ENCODE measurements around the gene CFAP90.

Gene CFAP90

DNA sequence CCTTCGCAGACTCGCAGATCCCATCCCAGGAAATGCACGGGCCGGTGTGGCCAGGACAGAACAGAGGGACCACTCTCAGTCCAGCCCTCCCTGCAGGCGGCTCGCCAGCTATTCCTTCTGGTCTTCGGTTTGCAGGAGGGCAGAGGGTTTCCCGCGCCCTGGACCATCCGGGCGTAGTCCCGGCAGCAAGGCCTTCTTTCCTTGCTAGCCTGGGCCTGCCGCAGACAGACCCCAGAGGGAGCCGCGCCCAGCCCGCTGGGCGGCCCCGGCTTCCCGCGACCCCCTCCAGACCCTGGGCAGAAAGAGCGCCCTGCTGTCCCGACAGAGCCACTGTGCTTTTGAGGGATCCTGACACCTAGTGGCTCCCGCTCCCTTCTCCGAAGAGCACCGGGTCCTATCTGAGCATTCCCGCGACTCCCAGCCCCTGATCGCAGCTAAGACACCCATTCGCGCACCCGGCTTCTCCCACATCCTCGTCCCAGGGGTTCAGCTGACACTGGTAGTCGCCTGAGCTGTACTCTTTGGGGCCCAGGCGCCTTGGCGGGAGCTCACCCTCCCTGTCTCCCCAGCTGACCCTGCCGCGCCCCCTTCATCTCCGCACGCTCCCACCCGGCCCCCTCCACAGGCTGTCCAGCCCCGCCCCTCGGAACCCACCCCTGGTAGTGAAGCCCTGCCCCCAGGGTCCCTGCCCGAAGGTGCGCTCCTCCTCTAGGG, 1.1 kb downstream of the CFAP90 start:
- no peak for DNase-seq (ENCODE audit: low read depth in 2 of 2)
- H3K4me3 ChIP-seq (replicated peaks in 1 of 2; ENCODE audit: low read depth in 2 of 2, low read length in 2 of 2), result peak overlapping the region in 1 of 2 donors; percentile 34
- TF ChIP-seq, protein P1, sequence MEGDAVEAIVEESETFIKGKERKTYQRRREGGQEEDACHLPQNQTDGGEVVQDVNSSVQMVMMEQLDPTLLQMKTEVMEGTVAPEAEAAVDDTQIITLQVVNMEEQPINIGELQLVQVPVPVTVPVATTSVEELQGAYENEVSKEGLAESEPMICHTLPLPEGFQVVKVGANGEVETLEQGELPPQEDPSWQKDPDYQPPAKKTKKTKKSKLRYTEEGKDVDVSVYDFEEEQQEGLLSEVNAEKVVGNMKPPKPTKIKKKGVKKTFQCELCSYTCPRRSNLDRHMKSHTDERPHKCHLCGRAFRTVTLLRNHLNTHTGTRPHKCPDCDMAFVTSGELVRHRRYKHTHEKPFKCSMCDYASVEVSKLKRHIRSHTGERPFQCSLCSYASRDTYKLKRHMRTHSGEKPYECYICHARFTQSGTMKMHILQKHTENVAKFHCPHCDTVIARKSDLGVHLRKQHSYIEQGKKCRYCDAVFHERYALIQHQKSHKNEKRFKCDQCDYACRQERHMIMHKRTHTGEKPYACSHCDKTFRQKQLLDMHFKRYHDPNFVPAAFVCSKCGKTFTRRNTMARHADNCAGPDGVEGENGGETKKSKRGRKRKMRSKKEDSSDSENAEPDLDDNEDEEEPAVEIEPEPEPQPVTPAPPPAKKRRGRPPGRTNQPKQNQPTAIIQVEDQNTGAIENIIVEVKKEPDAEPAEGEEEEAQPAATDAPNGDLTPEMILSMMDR (IDR thresholded peaks at IDR 0.05; ENCODE audit: low read depth, low read length), result no peak

DNA sequence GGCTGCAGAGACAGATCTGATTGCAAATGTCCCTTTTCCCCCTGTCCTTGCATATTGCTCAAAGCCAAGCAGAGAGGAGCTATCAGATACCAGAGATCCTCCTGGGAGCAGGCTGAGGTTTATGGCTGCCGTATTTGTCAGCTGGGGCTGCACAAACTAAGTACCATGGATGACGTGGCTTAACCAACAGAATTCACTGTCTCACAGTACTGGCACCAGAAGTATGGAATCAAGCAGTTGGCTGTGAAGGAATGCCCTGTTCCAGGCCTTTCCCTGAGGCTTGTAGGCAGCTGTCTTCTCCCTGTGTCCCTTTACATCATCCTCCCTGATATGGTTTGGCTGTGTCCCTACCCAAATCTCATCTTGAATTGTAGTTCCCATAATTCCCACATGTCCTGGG, 2.6 kb downstream of the CFAP90 start:
- DNase-seq (ENCODE audit: low read depth in 2 of 2), result peak in 1 of 2 donors; percentile 35
- no peak overlapping the region for H3K4me3 ChIP-seq (replicated peaks in 1 of 2; ENCODE audit: low read depth in 2 of 2, low read length in 2 of 2)
- TF ChIP-seq, protein P1 (IDR thresholded peaks at IDR 0.05; ENCODE audit: low read depth, low read length), result no peak

DNA sequence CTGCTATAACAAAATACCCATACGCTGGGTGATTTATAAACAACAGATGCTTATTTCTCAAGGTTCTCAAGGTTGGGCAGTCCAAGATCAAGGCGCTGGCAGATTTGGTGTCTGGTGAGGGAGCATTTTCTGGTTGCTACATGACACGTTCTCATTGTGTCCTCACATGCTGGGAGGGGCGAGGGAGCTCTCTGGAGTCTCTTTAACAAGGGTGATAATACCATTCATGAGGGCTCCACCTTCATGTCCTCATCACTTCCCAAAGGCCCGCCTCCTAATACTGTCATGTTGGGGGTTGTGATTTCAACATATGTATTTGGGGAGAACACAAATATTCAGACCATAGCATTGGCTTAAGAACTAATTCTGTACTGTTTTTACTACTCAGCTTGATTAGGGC, 4.6 kb downstream of the CFAP90 start:
- TF ChIP-seq, protein P1 (IDR thresholded peaks at IDR 0.05; ENCODE audit: low read depth, low read length), result no peak
- no peak overlapping the region for H3K4me3 ChIP-seq (replicated peaks in 1 of 2; ENCODE audit: low read depth in 2 of 2, low read length in 2 of 2)
- no peak for DNase-seq (ENCODE audit: low read depth in 2 of 2)

DNA sequence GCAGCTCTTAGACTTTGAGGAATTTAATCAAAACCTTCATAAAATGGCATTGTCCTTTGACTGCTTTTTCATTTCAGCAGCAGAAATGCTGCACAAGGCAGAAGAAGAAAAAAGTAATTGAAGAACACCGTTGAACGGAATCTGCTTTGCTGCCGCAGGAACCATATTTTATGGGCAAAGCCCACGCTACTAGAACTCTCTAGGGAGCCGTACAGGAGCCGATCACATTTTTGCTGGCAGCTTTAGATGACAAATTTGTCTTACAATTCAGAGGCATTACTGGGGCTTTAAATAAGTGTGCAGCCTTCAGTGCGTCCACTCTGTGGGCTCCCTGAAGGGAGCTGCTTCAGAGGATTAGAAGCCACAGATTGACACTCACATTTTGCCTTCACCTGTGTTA, 5.4 kb downstream of the CFAP90 start:
- H3K4me3 ChIP-seq (replicated peaks in 1 of 2; ENCODE audit: low read depth in 2 of 2, low read length in 2 of 2), result no peak overlapping the region
- DNase-seq (ENCODE audit: low read depth in 2 of 2), result no peak
- TF ChIP-seq, protein P1 (IDR thresholded peaks at IDR 0.05; ENCODE audit: low read depth, low read length), result no peak

DNA sequence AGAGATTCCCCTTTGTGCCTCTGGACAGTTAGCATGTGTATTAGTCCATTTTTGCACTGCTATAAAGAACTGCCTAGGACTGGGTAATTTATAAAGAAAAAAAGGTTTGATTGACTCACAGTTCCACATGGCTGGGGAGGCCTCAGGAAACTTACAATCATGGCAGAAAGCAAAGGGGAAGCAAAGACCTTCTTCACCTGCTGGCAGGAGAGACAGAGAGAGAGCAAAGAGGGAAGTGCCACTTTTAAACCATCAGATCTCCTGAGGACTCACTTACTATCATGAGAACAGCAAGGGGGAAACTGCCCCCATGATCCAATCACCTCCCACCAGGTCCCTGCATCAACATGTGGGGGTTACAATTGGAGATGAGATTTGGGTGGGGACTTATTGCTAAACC, 6.0 kb downstream of the CFAP90 start:
- DNase-seq (ENCODE audit: low read depth in 2 of 2), result no peak
- no peak overlapping the region for H3K4me3 ChIP-seq (replicated peaks in 1 of 2; ENCODE audit: low read depth in 2 of 2, low read length in 2 of 2)
- TF ChIP-seq, protein P1 (IDR thresholded peaks at IDR 0.05; ENCODE audit: low read depth, low read length), result no peak

DNA sequence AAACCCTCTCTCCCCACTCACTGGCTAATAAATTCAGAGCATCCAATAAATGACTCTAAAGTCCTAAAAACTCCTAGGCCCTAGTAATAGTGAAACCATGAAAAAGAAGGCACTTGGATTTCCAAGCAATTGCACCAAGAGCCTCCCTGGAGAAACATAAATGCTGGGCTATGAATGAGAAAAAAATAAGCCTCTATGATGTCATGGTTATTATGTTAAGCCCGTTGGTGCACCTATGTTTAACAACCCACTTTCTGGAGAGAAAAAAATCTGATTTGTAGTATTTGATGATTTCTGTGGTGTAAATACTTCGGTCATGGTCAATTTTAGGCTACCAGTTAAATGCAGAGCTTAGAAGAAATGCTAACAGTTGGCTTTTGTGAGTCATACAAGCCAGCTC, 8.4 kb downstream of the CFAP90 start:
- no peak for DNase-seq (ENCODE audit: low read depth in 2 of 2)
- no peak overlapping the region for H3K4me3 ChIP-seq (replicated peaks in 1 of 2; ENCODE audit: low read depth in 2 of 2, low read length in 2 of 2)
- TF ChIP-seq, protein P1 (IDR thresholded peaks at IDR 0.05; ENCODE audit: low read depth, low read length), result no peak

DNA sequence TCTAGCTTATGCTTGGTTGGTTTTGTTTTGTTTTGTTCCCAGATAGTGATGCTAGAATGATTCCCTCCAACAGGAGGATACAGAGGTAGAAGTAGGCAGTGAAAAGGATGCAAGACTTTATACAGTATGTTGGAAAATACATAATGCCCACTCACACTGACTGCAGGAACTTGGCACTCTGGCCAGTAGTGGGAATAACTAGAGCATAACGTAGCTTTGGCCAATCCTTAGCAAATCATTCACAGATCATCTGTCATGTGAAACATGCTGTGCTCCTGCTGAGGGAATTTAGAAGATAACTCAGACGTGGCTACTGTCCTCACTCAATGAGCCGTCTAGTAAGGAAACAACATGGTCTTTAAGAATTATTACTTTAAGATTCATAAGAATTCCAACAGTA, 13.5 kb downstream of the CFAP90 start:
- no peak for DNase-seq (ENCODE audit: low read depth in 2 of 2)
- no peak overlapping the region for H3K4me3 ChIP-seq (replicated peaks in 1 of 2; ENCODE audit: low read depth in 2 of 2, low read length in 2 of 2)
- TF ChIP-seq, protein P1 (IDR thresholded peaks at IDR 0.05; ENCODE audit: low read depth, low read length), result no peak

All from cardiac fibroblast (primary cell).